DOHH2 (cell line): ENCODE measurements around the gene NRSN2.

Experiments
- CTCF ChIP-seq: fragments of 200-600 bp; sonication (generic); IDR thresholded peaks from one replicate; pipeline ENCODE4 v1.5.1; 2014; ENCODE audit warnings: antibody characterized with exemption, mild to moderate bottlenecking, low read depth, low read length; ENCODE audit not compliant: poor library complexity, severe bottlenecking
- EZH2phosphoT487 ChIP-seq: fragments of 200-600 bp; sonication (generic); IDR thresholded peaks from 2 replicates; pipeline ENCODE4 v1.6.1; 2017; ENCODE audit warnings: borderline replicate concordance, mild to moderate bottlenecking, antibody characterized with exemption, low read length, moderate library complexity, mixed read lengths

- TF ChIP-seq EZH2phosphoT487 (no peak), CTCF (no peak)
These were observed 48.8 kb upstream of the NRSN2 start for GRCh38 chr20:297925-298775.
